Measurements from ENCODE around the gene SUPT20H. TPM values are rescaled to one million over a fixed set of nuclear protein-coding genes. Genes with fewer than 3 reads are reported as not detected.
"Not testable (repeated sequence)": the region's sequence is repeated elsewhere in the genome, so short reads cannot be mapped to it uniquely, and the experiment has no call there.

SUPT20H gene
- polyA plus RNA-seq, 3 donors from 2014 or later, result 31.5 to 47.2 (median 40.3) TPM

DNA sequence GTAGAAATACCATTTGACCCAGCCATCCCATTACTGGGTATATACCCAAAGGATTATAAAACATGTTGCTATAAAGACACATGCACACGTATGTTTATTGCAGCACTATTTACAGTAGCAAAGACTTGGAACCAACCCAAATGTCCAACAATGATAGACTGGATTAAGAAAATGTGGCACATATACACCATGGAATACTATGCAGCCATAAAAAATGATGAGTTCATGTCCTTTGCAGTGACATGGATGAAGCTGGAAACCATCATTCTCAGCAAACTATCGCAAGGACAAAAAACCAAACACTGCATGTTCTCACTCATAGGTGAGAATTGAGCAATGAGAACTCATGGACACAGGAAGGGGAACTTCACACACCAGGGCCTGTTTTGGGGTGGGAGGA, 3.3 kb downstream of the SUPT20H start:
- H3K9me3 Mint-ChIP-seq; DNase-seq; H3K4me3 Mint-ChIP-seq; H3K27ac Mint-ChIP-seq; H3K27me3 Mint-ChIP-seq (ENCODE audit: low read depth in 3 of 3): not testable (repeated sequence)
- peaks cover 52 to 60% of the 10 kb centered on the region in 2 donors for H3K4me1 Mint-ChIP-seq
- peaks cover 6 to 16% (median 6%) of the 10 kb centered on the region in 3 donors for H3K36me3 Mint-ChIP-seq

GRCh38 chr13:37053111-37053510, 6.4 kb downstream of the SUPT20H start:
- not testable (repeated sequence) for H3K9me3 Mint-ChIP-seq; DNase-seq; H3K27me3 Mint-ChIP-seq (ENCODE audit: low read depth in 3 of 3); H3K4me3 Mint-ChIP-seq; H3K27ac Mint-ChIP-seq
- Mint-ChIP-seq H3K4me1 (peaks cover 37 to 59% of the 10 kb centered on the region in 2 donors), H3K36me3 (peaks cover 6 to 16% (median 6%) of the 10 kb centered on the region in 3 donors)

- peaks cover 24 to 43% of the 10 kb centered on the region in 2 donors for H3K4me1 Mint-ChIP-seq
- no peaks in the 10 kb centered on the region for H3K9me3 Mint-ChIP-seq
- peaks cover 6 to 19% (median 11%) of the 10 kb centered on the region in 3 donors for H3K36me3 Mint-ChIP-seq
- H3K4me3 Mint-ChIP-seq, result no peak overlapping the region
- H3K27me3 Mint-ChIP-seq (ENCODE audit: low read depth in 3 of 3), result no peaks in the 10 kb centered on the region
- DNase-seq, result no peak
- H3K27ac Mint-ChIP-seq, result no peak overlapping the region
These were observed 9.7 kb downstream of the SUPT20H start for GRCh38 chr13:37049810-37050209.

- DNase-seq, result no peak
- H3K27ac Mint-ChIP-seq, result no peak overlapping the region
- H3K27me3 Mint-ChIP-seq (ENCODE audit: low read depth in 3 of 3), result no peaks in the 10 kb centered on the region
- H3K9me3 Mint-ChIP-seq, result no peaks in the 10 kb centered on the region
- peaks cover 13 to 32% of the 10 kb centered on the region in 2 donors for H3K4me1 Mint-ChIP-seq
- H3K4me3 Mint-ChIP-seq, result no peak overlapping the region
- H3K36me3 Mint-ChIP-seq, result peaks cover 4 to 15% (median 11%) of the 10 kb centered on the region in 3 donors
These were observed 11.6 kb downstream of the SUPT20H start for GRCh38 chr13:37047846-37048245.

GRCh38 chr13:37047032-37047431, 12.5 kb downstream of the SUPT20H start:
- H3K36me3 Mint-ChIP-seq, result peaks cover 12 to 16% (median 14%) of the 10 kb centered on the region in 3 donors

GRCh38 chr13:37046062-37046461, 13.4 kb downstream of the SUPT20H start:
- Mint-ChIP-seq H3K4me3 (no peak overlapping the region), H3K27ac (no peak overlapping the region), H3K36me3 (peaks cover 17 to 22% (median 18%) of the 10 kb centered on the region in 3 donors)

More at GRCh38 chr13:37047032-37047431, 12.5 kb downstream of the SUPT20H start:
- Mint-ChIP-seq H3K27me3 (ENCODE audit: low read depth in 3 of 3) (no peaks in the 10 kb centered on the region), H3K9me3 (no peaks in the 10 kb centered on the region), H3K27ac (peak overlapping the region in 1 of 6 donors; percentile 25), H3K4me1 (peaks cover 8 to 24% of the 10 kb centered on the region in 2 donors), H3K4me3 (no peak overlapping the region)
- no peak for DNase-seq

DNA sequence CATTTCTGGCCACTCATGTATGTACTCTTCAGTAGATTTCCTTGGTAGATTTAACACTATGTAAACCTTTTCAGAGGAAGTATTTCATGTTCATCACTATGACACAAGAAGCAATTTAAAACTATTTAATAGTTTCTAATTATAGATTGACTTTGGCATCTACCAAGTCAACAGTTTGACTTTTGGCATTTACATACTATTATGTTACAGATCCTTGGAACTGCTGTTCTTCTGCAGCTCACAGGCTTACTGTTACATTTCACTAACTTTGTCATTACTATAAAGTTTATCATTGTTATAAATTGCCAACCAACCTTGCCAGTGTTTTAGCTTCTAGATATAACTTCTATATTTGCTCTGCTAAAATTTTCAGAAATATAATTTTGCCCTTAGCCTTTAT, 18.7 kb downstream of the SUPT20H start:
- Mint-ChIP-seq H3K4me1 (peaks cover 0 to 10% of the 10 kb centered on the region in 2 donors), H3K9me3 (no peaks in the 10 kb centered on the region), H3K4me3 (no peak overlapping the region), H3K27ac (no peak overlapping the region), H3K27me3 (ENCODE audit: low read depth in 3 of 3) (no peaks in the 10 kb centered on the region), H3K36me3 (peaks cover 16 to 43% (median 28%) of the 10 kb centered on the region in 3 donors)
- DNase-seq, result no peak

More at GRCh38 chr13:37046062-37046461, 13.4 kb downstream of the SUPT20H start:
- Mint-ChIP-seq H3K27me3 (ENCODE audit: low read depth in 3 of 3) (no peaks in the 10 kb centered on the region), H3K4me1 (peaks cover 0 to 15% of the 10 kb centered on the region in 2 donors), H3K9me3 (no peaks in the 10 kb centered on the region)
- no peak for DNase-seq

DNA sequence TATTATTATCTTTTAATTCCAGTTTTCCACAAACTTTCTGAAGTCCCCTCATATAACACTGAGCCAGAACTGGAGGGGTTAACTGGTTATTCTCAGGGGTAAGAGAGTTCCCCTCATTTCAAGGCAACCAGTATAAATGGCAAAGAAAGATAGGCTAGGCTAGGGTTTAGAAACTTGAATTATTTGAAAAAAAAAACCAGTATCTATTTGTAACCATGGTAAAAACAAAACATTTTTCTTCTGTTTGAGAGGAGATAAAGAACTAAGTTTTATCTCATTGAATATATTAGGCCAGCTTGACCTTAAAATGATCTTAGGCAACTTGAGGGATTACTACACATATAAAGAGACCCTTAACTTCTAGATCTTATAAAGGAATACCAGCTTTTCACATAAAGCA, 19.6 kb downstream of the SUPT20H start:
- Mint-ChIP-seq H3K4me1 (peaks cover 0 to 10% of the 10 kb centered on the region in 2 donors), H3K27ac (no peak overlapping the region), H3K36me3 (peaks cover 21 to 49% (median 28%) of the 10 kb centered on the region in 3 donors), H3K4me3 (no peak overlapping the region), H3K9me3 (no peaks in the 10 kb centered on the region), H3K27me3 (ENCODE audit: low read depth in 3 of 3) (no peaks in the 10 kb centered on the region)
- no peak for DNase-seq

DNA sequence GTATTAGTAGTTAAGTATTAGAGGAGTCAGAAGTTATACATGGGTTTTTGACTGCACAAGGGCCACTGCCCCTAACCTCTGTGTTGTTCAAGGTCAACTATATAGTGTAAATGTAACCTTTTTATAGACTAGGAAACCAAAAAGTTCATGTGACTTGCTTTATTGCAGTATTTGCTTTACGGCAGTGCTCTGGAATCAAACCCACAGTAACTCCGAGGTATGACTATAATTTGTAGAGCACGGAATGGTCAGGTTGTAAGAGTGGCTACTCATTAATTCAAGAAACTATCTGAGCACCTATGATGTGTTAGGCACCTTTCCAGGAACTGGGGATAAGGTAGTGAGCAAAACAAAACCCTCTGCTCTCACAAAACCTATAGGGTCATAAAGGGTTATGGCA, 22.2 kb downstream of the SUPT20H start:
- H3K9me3 Mint-ChIP-seq, result no peaks in the 10 kb centered on the region
- H3K27ac Mint-ChIP-seq, result no peak overlapping the region
- H3K36me3 Mint-ChIP-seq, result peaks cover 17 to 50% (median 24%) of the 10 kb centered on the region in 3 donors
- H3K27me3 Mint-ChIP-seq (ENCODE audit: low read depth in 3 of 3), result no peaks in the 10 kb centered on the region
- peaks cover 0 to 10% of the 10 kb centered on the region in 2 donors for H3K4me1 Mint-ChIP-seq
- no peak for DNase-seq
- no peak overlapping the region for H3K4me3 Mint-ChIP-seq

- Mint-ChIP-seq H3K36me3 (peaks cover 6 to 35% (median 16%) of the 10 kb centered on the region in 3 donors), H3K27ac (no peak overlapping the region), H3K4me1 (no peaks in the 10 kb centered on the region), H3K27me3 (ENCODE audit: low read depth in 3 of 3) (no peaks in the 10 kb centered on the region), H3K9me3 (no peaks in the 10 kb centered on the region), H3K4me3 (no peak overlapping the region)
- no peak for DNase-seq
These were observed 29.9 kb downstream of the SUPT20H start for GRCh38 chr13:37029617-37030016.

GRCh38 chr13:37027639-37028038, 31.8 kb downstream of the SUPT20H start:
- Mint-ChIP-seq H3K9me3 (no peaks in the 10 kb centered on the region), H3K27me3 (ENCODE audit: low read depth in 3 of 3) (no peaks in the 10 kb centered on the region), H3K4me1 (no peaks in the 10 kb centered on the region), H3K27ac (no peak overlapping the region), H3K4me3 (no peak overlapping the region), H3K36me3 (peaks cover 11 to 38% (median 17%) of the 10 kb centered on the region in 3 donors)
- no peak for DNase-seq

- no peak for DNase-seq
- Mint-ChIP-seq H3K4me3 (no peak overlapping the region), H3K36me3 (peaks cover 11 to 38% (median 19%) of the 10 kb centered on the region in 3 donors), H3K9me3 (no peaks in the 10 kb centered on the region), H3K27me3 (ENCODE audit: low read depth in 3 of 3) (no peaks in the 10 kb centered on the region), H3K4me1 (no peaks in the 10 kb centered on the region), H3K27ac (no peak overlapping the region)
These were observed 32.7 kb downstream of the SUPT20H start for GRCh38 chr13:37026771-37027170.

DNA sequence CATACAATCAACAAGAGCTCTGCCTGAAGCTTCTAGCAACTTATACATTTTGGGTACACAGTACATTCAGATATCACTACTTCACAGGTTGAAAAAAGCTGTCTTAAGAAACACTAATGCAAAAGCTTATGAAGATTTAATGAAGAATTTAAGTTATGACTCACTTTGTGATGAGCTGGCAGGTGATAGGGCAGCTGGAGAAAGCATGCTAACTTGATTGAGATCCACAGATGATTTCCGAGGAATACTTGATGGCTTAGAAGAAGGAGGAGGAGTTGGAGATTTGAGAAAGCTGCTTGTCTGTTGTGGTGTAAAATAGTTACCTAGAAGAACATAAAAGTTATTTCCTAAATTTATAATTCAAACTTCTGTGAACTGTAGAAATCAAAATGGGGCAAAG, 35.6 kb downstream of the SUPT20H start:
- DNase-seq, result no peak
- H3K4me3 Mint-ChIP-seq, result no peak overlapping the region
- no peak overlapping the region for H3K27ac Mint-ChIP-seq
- no peaks in the 10 kb centered on the region for H3K4me1 Mint-ChIP-seq
- no peaks in the 10 kb centered on the region for H3K27me3 Mint-ChIP-seq (ENCODE audit: low read depth in 3 of 3)
- no peaks in the 10 kb centered on the region for H3K9me3 Mint-ChIP-seq
- peaks cover 14 to 39% (median 20%) of the 10 kb centered on the region in 3 donors for H3K36me3 Mint-ChIP-seq

- Mint-ChIP-seq H3K4me3 (no peak overlapping the region), H3K9me3 (no peaks in the 10 kb centered on the region), H3K27me3 (ENCODE audit: low read depth in 3 of 3) (no peaks in the 10 kb centered on the region), H3K27ac (peak overlapping the region in 1 of 6 donors; percentile 55), H3K4me1 (no peaks in the 10 kb centered on the region), H3K36me3 (peaks cover 24 to 49% (median 44%) of the 10 kb centered on the region in 3 donors)
- DNase-seq, result no peak
These were observed 44.9 kb downstream of the SUPT20H start for GRCh38 chr13:37014609-37015008.

GRCh38 chr13:37011788-37012187, 47.7 kb downstream of the SUPT20H start:
- no peak for DNase-seq

More at GRCh38 chr13:37011788-37012187, 47.7 kb downstream of the SUPT20H start:
- H3K36me3 Mint-ChIP-seq, result peaks cover 28 to 55% (median 46%) of the 10 kb centered on the region in 3 donors
- H3K4me1 Mint-ChIP-seq, result no peaks in the 10 kb centered on the region
- H3K9me3 Mint-ChIP-seq, result no peaks in the 10 kb centered on the region
- peak overlapping the region in 1 of 6 donors; percentile 34 for H3K27ac Mint-ChIP-seq
- no peaks in the 10 kb centered on the region for H3K27me3 Mint-ChIP-seq (ENCODE audit: low read depth in 3 of 3)
- no peak overlapping the region for H3K4me3 Mint-ChIP-seq
